PC-9 (cell line): ENCODE measurements around the gene ZBTB1.

ENCODE experiments used
- CTCF ChIP-seq: fragments of 200-600 bp; sonication (generic); conservative IDR thresholded peaks from 2 replicates; pipeline ENCODE4 v1.6.1; 2017; ENCODE audit warnings: mixed run types, antibody characterized with exemption, mild to moderate bottlenecking, moderate library complexity
- EZH2 ChIP-seq: fragments of 200-600 bp; sonication (generic); IDR thresholded peaks from 2 replicates; pipeline ENCODE4 v1.8.0; 2017; ENCODE audit warnings: antibody characterized with exemption, low read depth

- TF ChIP-seq CTCF (no peak), EZH2 (no peak)
These were observed 13.7 kb downstream of the ZBTB1 start for GRCh38 chr14:64518229-64518628.
